ENCODE results near the gene C14orf93.
"Not testable (repeated sequence)": the region's sequence is repeated elsewhere in the genome, so short reads cannot be mapped to it uniquely, and the experiment has no call there.

C14orf93 gene

DNA sequence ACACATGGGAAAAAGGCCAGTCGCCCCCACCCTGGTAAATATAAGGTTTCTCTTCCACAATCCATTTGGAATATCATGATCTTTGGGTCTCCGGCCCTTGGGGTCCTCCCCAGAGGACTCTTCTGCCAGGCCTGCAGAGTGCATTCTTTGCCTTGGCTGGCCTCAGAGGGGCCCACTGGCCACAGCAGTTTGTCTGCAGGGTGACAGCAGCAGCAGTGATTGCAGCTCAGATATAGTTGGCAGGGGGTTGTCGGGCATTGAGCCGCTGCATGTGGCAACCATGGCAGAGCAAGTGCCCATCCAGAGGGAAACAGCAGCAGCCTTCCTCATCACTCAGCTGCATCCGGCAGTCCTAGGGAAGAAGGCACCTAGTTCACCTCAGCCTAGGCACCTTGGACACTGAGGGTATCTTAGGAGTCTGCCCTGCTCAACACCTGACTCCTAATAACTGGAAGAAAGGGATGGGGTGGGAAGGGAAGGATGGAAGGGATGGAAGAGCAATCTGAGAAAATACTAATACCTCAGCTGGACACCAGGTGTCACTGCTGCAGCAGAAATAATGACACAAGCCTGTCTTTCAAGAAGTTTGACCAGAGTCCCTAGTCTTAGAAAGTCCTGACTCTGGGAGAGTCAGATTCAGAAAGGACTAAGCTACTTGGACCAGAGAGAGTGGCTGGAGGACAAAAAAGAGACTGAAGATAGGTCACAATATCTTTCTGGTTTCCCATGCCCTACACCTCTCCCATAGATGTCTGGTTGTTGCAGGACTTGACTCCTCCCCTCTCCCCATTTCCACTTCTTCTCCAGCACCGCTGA, 36.5 kb downstream of the C14orf93 start:
- DNase-seq (ENCODE audit: low read depth) = peak; percentile 62

DNA sequence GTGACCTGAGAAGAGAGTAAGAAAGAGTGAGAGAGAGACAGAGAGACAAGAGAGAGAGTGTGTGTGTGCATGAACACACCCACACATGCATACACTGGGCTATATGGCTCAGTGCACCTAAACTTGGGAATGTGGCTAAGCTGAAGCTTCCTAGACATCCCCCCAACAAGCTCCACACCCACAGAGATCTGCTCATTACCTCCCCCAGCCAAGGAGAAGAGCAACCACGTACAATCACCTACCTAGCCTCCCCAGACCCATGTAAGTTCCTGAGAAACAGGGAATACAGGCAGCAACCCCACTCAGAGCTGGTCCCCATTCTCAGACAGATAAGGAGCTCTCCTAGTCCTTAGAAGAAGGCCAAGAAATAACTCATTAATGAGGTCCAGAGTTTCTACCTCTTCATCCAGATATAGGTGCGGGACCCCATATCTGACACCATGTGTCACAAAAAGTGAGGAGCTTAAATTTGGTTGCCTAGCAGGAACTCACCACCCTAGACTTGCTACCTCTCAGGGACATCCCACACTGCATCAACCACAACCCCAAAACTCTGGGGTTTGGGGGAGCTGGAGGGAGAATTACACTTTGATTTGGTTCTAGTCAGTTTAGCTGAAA, 37.5 kb downstream of the C14orf93 start:
- no peak for DNase-seq (ENCODE audit: low read depth)

- DNase-seq (ENCODE audit: low read depth) = no peak
These were observed 38.8 kb downstream of the C14orf93 start for GRCh38 chr14:22971152-22971551.

GRCh38 chr14:22966783-22967269, 43.1 kb downstream of the C14orf93 start:
- no peak for DNase-seq (ENCODE audit: low read depth)

DNA sequence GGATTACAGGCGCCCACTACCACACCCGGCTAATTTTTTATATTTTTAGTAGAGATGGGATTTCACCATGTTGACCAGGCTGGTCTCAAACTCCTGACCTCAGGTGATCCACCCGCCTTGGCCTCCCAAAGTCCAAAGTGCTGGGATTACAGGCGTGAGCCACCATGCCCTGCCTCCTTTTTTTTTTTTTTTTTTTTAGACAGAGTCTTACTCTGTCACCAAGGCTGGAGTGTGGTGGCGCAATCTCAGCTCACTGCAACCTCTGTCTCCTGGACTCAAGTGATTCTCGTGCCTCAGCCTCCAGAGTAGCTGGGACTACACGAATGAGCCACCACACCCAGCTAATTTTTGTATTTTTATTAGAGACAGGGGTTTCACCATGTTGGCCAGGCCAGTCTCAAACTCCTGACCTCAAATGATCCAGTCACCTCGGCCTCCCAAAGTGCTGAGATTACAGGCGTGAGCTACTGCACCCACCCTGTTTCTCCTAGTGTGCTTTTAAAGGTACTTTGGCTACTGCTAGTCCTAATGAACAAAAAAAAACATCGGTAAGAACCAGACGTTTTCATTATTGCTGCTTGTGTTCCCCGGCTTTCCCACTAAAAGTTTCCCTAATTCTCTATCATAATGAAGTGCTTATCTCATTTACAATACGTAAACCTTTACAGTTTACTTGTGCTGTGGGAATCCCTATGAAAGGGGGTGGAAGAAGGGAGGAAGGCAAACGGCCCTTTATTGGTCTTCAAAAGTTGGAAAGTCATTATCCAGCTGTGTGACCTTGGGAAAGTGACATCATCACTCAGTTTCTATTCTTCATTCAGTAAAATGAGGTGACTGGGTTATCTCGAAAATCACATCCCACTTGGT, 43.8 kb downstream of the C14orf93 start:
- DNase-seq (ENCODE audit: low read depth) = not testable (repeated sequence)

GRCh38 chr14:22962061-22962676, 47.8 kb downstream of the C14orf93 start:
- DNase-seq (ENCODE audit: low read depth) = no peak

DNA sequence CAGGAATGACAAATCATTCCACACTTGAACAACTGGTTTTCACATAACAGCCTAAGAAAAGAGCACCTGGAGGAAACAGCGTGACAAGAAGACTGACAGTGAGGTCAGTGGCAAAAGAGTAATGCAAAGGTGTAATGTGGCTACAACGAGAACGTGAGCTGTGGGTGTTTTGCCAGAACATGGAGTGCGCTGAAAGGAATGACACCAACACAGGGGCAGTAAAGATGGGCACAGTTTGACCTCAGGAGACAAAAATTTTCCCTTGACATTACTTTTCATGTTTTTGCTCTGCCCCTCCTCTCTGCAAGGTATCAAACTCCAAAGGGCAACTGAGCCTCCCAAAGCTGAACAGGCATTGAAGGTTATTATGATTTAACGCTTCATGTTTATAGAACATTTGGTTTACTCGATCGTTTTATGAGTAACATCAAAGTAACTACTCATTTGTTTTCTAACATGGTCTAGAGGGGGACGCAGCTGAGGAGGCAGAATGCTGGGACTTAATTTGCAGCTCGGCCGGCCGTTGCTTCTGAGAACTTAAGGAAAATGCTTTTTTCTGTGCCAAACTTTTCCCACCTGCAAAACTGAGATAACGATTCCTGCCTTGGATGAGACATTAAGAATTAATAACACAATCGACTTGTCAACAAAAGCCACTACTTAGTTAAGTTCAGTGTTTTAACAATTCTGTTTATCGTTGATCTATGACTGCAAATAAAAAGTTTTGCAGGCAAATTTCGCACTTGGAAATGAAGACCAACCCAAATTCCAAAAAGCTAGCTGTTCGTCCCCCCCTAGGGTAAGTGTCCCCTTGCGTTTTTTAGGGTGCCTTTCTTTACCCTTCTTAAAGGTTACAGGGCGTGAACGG, 54.0 kb downstream of the C14orf93 start:
- DNase-seq (ENCODE audit: low read depth) = no peak

GRCh38 chr14:22952418-22952817, 57.5 kb downstream of the C14orf93 start:
- no peak for DNase-seq (ENCODE audit: low read depth)

- not testable (repeated sequence) for DNase-seq (ENCODE audit: low read depth)
These were observed 58.1 kb downstream of the C14orf93 start for GRCh38 chr14:22951795-22952194.

DNA sequence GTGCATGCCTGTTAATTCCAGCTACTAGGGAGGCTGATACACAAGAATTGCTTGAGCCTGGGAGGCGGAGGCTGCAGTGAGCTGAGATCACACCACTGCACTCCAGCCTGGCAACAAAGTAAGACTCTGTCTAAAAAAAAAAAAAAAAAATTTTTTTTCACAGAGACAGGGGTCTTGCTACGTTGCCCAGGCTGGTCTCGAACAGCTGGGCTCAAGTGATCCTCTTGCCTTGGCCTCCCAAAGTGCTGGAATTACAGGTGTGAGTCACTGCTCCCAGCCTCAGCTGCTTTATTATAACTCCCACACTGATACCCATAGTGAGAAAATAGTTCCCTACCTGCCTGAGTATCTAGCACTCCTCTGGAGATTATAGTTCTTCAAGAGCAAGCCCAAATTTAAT, 64.3 kb downstream of the C14orf93 start:
- DNase-seq (ENCODE audit: low read depth) = no peak

- peak; percentile 44 for DNase-seq (ENCODE audit: low read depth)
These were observed 70.3 kb downstream of the C14orf93 start for GRCh38 chr14:22939684-22940083.
